ENCODE results near the gene TRMT13.
"Not testable (repeated sequence)": the region's sequence is repeated elsewhere in the genome, so short reads cannot be mapped to it uniquely, and the experiment has no call there.

The TRMT13 gene

GRCh38 chr1:100164702-100165101 is 31.7 kb downstream of the TRMT13 start:
- DNase-seq = no peak

- DNase-seq = no peak
Measured at GRCh38 chr1:100168051-100168450, 35.1 kb downstream of the TRMT13 start.

- no peak for DNase-seq
Measured at GRCh38 chr1:100177295-100178041, 44.5 kb downstream of the TRMT13 start.

- no peak for DNase-seq
Measured at GRCh38 chr1:100178091-100178490, 45.1 kb downstream of the TRMT13 start, which contains the start of gene LRRC39. Gene LRRC39, minus strand, starts transcription at chr1:100178256. Its CDS starts 9,740 bp downstream, at chr1:100168516.

- DNase-seq = no peak
Measured at GRCh38 chr1:100183370-100183769, 50.4 kb downstream of the TRMT13 start.

- no peak for DNase-seq
Measured at GRCh38 chr1:100184536-100184935, 51.6 kb downstream of the TRMT13 start.

- no peak for DNase-seq
Measured at GRCh38 chr1:100187912-100188311, 54.9 kb downstream of the TRMT13 start.

- no peak for DNase-seq
Measured at GRCh38 chr1:100188617-100189016, 55.7 kb downstream of the TRMT13 start.

- no peak for DNase-seq
Measured at GRCh38 chr1:100198596-100198995, 65.6 kb downstream of the TRMT13 start.

GRCh38 chr1:100200060-100200459 is 67.1 kb downstream of the TRMT13 start:
- not testable (repeated sequence) for DNase-seq

Data from activated naive CD4-positive, alpha-beta T cell treated with Interleukin-2 at 50 U/mL for 16 hours (primary cell).